BJ (cell line): ENCODE results near the gene STRADA. TPM values are rescaled to one million over a fixed set of nuclear protein-coding genes. Genes with fewer than 3 reads are reported as not detected.

Source experiments
- CTCF ChIA-PET: fragments of 350-600 bp; formaldehyde crosslinking; extraction: SDS; loops from one replicate; lab custom pipeline; 2021; ENCODE audit warnings: antibody characterized with exemption, inconsistent platforms; lab: Yijun Ruan, JAX
- POLR2A ChIA-PET: fragments of 300-600 bp; sonication (Branson Sonifier 250); formaldehyde crosslinking; extraction: SDS; loops from one replicate; lab custom pipeline; 2021; ENCODE audit warnings: antibody characterized with exemption; lab: Charles Lee
- DNase-seq: peaks from one replicate; pipeline ENCODE4 v3.0.0-alpha.2; 2011; ENCODE audit warnings: low read depth
- H3K27me3 ChIP-seq: 2 replicates; pipeline ENCODE4 v1.6.0; 2011; ENCODE audit warnings: low read length; ENCODE audit not compliant: control insufficient read depth, insufficient read depth
- H3K36me3 ChIP-seq: 2 replicates; pipeline ENCODE4 v1.5.1; 2011; ENCODE audit warnings: low read length; ENCODE audit not compliant: control insufficient read depth, insufficient read depth
- H3K4me3 ChIP-seq: 2 replicates; pipeline ENCODE4 v1.5.1; 2011; ENCODE audit warnings: low read depth, mild to moderate bottlenecking, control low read depth, low read length
- CTCF ChIP-seq: IDR thresholded peaks from 2 replicates; pipeline ENCODE4 v1.5.1; 2011; ENCODE audit warnings: low read depth, mild to moderate bottlenecking, control low read depth, inconsistent platforms, low read length, moderate library complexity; ENCODE audit not compliant: insufficient read depth
- polyA plus RNA-seq: library from polyadenylated mRNA; depleted of rRNA; stranded (reverse); fragments of >200 nt; gene quantifications from 2 replicates; pipeline ENCODE4 v1.2.3, GENCODE V29; 2011

STRADA gene
- polyA plus RNA-seq, 1 experiment = 30.9 TPM

DNA sequence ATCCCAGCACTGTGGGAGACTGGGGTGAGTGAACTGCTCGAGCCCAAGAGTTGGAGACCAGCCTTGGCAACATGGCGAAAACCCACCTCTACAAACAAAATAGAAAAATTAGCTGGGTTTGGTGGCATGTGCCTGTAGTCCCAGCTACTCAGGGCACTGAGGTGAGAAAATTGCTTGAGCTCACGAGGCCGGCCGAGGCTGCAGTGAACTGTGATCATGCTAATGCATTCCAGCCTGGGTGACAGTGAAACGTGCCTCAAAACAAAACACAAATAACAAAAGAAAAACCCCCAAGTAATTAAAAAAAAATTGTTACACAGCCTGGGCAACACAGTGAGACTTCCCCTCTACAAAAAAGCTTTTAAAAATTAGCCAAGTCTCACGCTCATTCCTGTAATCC is 26.8 kb upstream of the STRADA start:
- CTCF ChIA-PET = interaction anchor here (0.5 kb wide), 1 partner anchor 12 kb away, joined by 3 read pairs; no protein-coding TSS in a partner anchor
- no peaks in the 10 kb centered on the region for H3K27me3 ChIP-seq

GRCh38 chr17:63766754-63767153 is 25.2 kb upstream of the STRADA start:
- TF ChIP-seq CTCF = no peak

More for the DNA sequence above, 26.8 kb upstream of the STRADA start:
- POLR2A ChIA-PET = no interaction called here
- no peak for DNase-seq
- H3K4me3 ChIP-seq = no peak overlapping the region
- no peak for TF ChIP-seq CTCF
- H3K36me3 ChIP-seq = peaks cover 1% of the 10 kb centered on the region

GRCh38 chr17:63764716-63765115 is 23.1 kb upstream of the STRADA start:
- Histone ChIP-seq H3K27me3 (no peaks in the 10 kb centered on the region), H3K36me3 (peaks cover 5% of the 10 kb centered on the region), H3K4me3 (no peak overlapping the region)
- no peak for TF ChIP-seq CTCF
- ChIA-PET CTCF (interaction anchor here (0.6 kb wide), 1 partner anchor 228 kb away, joined by 3 read pairs; no protein-coding TSS in a partner anchor), POLR2A (no interaction called here)
- no peak for DNase-seq

More at GRCh38 chr17:63766754-63767153, 25.2 kb upstream of the STRADA start:
- H3K36me3 ChIP-seq = peaks cover 3% of the 10 kb centered on the region
- H3K4me3 ChIP-seq = no peak overlapping the region
- H3K27me3 ChIP-seq = no peaks in the 10 kb centered on the region
- ChIA-PET CTCF (interaction anchor here (0.6 to 0.7 kb wide), 2 partner anchors 13 to 100 kb away, joined by 3 read pairs; no protein-coding TSS in a partner anchor), POLR2A (no interaction called here)
- no peak for DNase-seq

- ChIA-PET CTCF (interaction anchor here (0.5 kb wide), 1 partner anchor 32 kb away, joined by 6 read pairs; no protein-coding TSS in a partner anchor), POLR2A (interaction anchor here (0.5 kb wide), 1 partner anchor 748 kb away, joined by 4 read pairs; no protein-coding TSS in a partner anchor)
- TF ChIP-seq CTCF = no peak
- H3K36me3 ChIP-seq = peaks cover 8% of the 10 kb centered on the region
- H3K4me3 ChIP-seq = no peak overlapping the region
- no peak for DNase-seq
- no peaks in the 10 kb centered on the region for H3K27me3 ChIP-seq
These were observed 20.8 kb upstream of the STRADA start for GRCh38 chr17:63762161-63763078.
